Measurements from ENCODE around the gene NRXN3.

- TF ChIP-seq, protein P1, sequence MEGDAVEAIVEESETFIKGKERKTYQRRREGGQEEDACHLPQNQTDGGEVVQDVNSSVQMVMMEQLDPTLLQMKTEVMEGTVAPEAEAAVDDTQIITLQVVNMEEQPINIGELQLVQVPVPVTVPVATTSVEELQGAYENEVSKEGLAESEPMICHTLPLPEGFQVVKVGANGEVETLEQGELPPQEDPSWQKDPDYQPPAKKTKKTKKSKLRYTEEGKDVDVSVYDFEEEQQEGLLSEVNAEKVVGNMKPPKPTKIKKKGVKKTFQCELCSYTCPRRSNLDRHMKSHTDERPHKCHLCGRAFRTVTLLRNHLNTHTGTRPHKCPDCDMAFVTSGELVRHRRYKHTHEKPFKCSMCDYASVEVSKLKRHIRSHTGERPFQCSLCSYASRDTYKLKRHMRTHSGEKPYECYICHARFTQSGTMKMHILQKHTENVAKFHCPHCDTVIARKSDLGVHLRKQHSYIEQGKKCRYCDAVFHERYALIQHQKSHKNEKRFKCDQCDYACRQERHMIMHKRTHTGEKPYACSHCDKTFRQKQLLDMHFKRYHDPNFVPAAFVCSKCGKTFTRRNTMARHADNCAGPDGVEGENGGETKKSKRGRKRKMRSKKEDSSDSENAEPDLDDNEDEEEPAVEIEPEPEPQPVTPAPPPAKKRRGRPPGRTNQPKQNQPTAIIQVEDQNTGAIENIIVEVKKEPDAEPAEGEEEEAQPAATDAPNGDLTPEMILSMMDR (IDR thresholded peaks at IDR 0.05): no peak
- no peak for TF ChIP-seq POLR2AphosphoS5 (IDR thresholded peaks at IDR 0.05)
Observed at GRCh38 chr14:79370969-79371368, 1200.8 kb downstream of the NRXN3 start.

Measured in stomach (tissue), 4 donors.